HEK293 (cell line): ENCODE data around the gene SERPINB13.

Experiments used
- CTCF ChIA-PET: fragments of 350-600 bp; formaldehyde crosslinking; extraction: SDS; loops from one replicate; lab custom pipeline; 2021; ENCODE audit warnings: antibody characterized with exemption; lab: Yijun Ruan, JAX
- POLR2A ChIA-PET: fragments of 300-600 bp; formaldehyde crosslinking; extraction: SDS; loops from one replicate; lab custom pipeline; 2020; ENCODE audit warnings: antibody characterized with exemption, inconsistent platforms; lab: Yijun Ruan, JAX
- H3K27ac ChIP-seq: fragments of 200-500 bp; sonication (Bioruptor generic); 2 replicates; pipeline ENCODE4 v1.5.1; 2014; ENCODE audit warnings: low read depth, low read length, control low read depth, inconsistent platforms; ENCODE audit errors: extremely low read depth
- H3K36me3 ChIP-seq, 2 experiments: fragments of 200-500 bp in 1 of 2; sonication (Bioruptor generic) in 1 of 2; 1 replicate in 1 of 2; 2 replicates in 1 of 2; pipeline ENCODE4 v1.5.1; 2014 to 2017; ENCODE audit warnings: inconsistent platforms in 2 of 2, low read length in 2 of 2; ENCODE audit not compliant: control insufficient read depth in 2 of 2, insufficient read depth in 1 of 2
- H3K4me1 ChIP-seq: fragments of 200-500 bp; sonication (Bioruptor generic); 2 replicates; pipeline ENCODE4 v1.5.1; 2014; ENCODE audit warnings: mild to moderate bottlenecking, low read length, inconsistent platforms; ENCODE audit not compliant: control insufficient read depth, insufficient read depth
- H3K4me3 ChIP-seq: 2 replicates; pipeline ENCODE4 v1.5.1; 2011; ENCODE audit warnings: low read depth, mild to moderate bottlenecking, control low read depth, low read length, moderate library complexity
- H3K9me3 ChIP-seq: fragments of 200-500 bp; sonication (Bioruptor generic); 2 replicates; pipeline ENCODE4 v1.5.1; 2014; ENCODE audit warnings: low read depth, low read length, inconsistent platforms; ENCODE audit not compliant: control insufficient read depth, insufficient read depth
- HIC1 ChIP-seq: fragments of 450-650 bp; formaldehyde crosslinking; IDR thresholded peaks from 2 replicates; pipeline ENCODE4 v1.5.1; 2016; ENCODE audit warnings: missing biosample characterization, missing genetic modification characterization
- TSHZ1 ChIP-seq: fragments of 450-650 bp; formaldehyde crosslinking; IDR thresholded peaks from 2 replicates; pipeline ENCODE4 v1.5.1; 2016; ENCODE audit warnings: missing biosample characterization, missing genetic modification characterization, borderline replicate concordance
- ZFP69B ChIP-seq: fragments of 450-650 bp; formaldehyde crosslinking; IDR thresholded peaks from 2 replicates; pipeline ENCODE4 v1.5.1; 2016; ENCODE audit warnings: missing biosample characterization, missing genetic modification characterization
- ZNF223 ChIP-seq: fragments of 450-650 bp; formaldehyde crosslinking; IDR thresholded peaks from 2 replicates; pipeline ENCODE4 v1.5.1; 2016; ENCODE audit warnings: missing biosample characterization, missing genetic modification characterization
- ZNF23 ChIP-seq: fragments of 450-650 bp; formaldehyde crosslinking; IDR thresholded peaks from 2 replicates; pipeline ENCODE4 v1.5.1; 2016; ENCODE audit warnings: missing biosample characterization, missing genetic modification characterization, borderline replicate concordance
- ZNF239 ChIP-seq: fragments of 450-650 bp; formaldehyde crosslinking; IDR thresholded peaks from 2 replicates; pipeline ENCODE4 v1.5.1; 2016; ENCODE audit warnings: missing biosample characterization, missing genetic modification characterization
- ZNF404 ChIP-seq: fragments of 450-650 bp; formaldehyde crosslinking; IDR thresholded peaks from 2 replicates; pipeline ENCODE4 v1.5.1; 2017; ENCODE audit warnings: missing biosample characterization, missing genetic modification characterization
- ZNF518A ChIP-seq: fragments of 450-650 bp; formaldehyde crosslinking; conservative IDR thresholded peaks from 2 replicates; pipeline ENCODE4 v1.5.1; 2016; ENCODE audit warnings: low read depth, missing biosample characterization, missing genetic modification characterization
- ZSCAN18 ChIP-seq: fragments of 450-650 bp; formaldehyde crosslinking; IDR thresholded peaks from 2 replicates; pipeline ENCODE4 v1.5.1; 2016; ENCODE audit warnings: missing biosample characterization, missing genetic modification characterization
- TF ChIP-seq, protein P1 (sequence below): fragments of 450-650 bp; formaldehyde crosslinking; IDR thresholded peaks from 2 replicates; pipeline ENCODE4 v1.5.1; 2016; ENCODE audit warnings: missing biosample characterization, missing genetic modification characterization
- TF ChIP-seq, protein P2 (sequence below): fragments of 450-650 bp; formaldehyde crosslinking; IDR thresholded peaks from 2 replicates; pipeline ENCODE4 v1.5.1; 2016; ENCODE audit warnings: missing biosample characterization, missing genetic modification characterization, low read depth
- TF ChIP-seq, protein P3 (sequence below): fragments of 450-650 bp; formaldehyde crosslinking; IDR thresholded peaks from 2 replicates; pipeline ENCODE4 v1.5.1; 2016; ENCODE audit warnings: missing biosample characterization, missing genetic modification characterization

SERPINB13 gene

GRCh38 chr18:63603772-63604171, 16.6 kb downstream of the SERPINB13 start:
- ChIA-PET POLR2A (no interaction called here), CTCF (interaction anchor here (0.7 to 1.1 kb wide), 2 partner anchors 92 to 360 kb away, joined by 3 read pairs; no protein-coding TSS in a partner anchor)
- Histone ChIP-seq H3K36me3 (no peaks in the 10 kb centered on the region), H3K27ac (no peak overlapping the region), H3K4me3 (no peak overlapping the region), H3K9me3 (no peaks in the 10 kb centered on the region), H3K4me1 (no peaks in the 10 kb centered on the region)
- TF ChIP-seq ZNF239: no peak
- TF ChIP-seq, protein P1, sequence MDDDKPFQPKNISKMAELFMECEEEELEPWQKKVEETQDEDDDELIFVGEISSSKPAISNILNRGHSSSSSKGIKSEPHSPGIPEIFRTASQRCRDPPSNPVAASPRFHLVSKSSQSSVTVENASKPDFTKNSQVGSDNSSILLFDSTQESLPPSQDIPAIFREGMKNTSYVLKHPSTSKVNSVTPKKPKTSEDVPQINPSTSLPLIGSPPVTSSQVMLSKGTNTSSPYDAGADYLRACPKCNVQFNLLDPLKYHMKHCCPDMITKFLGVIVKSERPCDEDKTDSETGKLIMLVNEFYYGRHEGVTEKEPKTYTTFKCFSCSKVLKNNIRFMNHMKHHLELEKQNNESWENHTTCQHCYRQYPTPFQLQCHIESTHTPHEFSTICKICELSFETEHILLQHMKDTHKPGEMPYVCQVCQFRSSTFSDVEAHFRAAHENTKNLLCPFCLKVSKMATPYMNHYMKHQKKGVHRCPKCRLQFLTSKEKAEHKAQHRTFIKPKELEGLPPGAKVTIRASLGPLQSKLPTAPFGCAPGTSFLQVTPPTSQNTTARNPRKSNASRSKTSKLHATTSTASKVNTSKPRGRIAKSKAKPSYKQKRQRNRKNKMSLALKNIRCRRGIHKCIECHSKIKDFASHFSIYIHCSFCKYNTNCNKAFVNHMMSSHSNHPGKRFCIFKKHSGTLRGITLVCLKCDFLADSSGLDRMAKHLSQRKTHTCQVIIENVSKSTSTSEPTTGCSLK: no peak

- no peaks in the 10 kb centered on the region for H3K9me3 ChIP-seq
- H3K4me1 ChIP-seq: no peaks in the 10 kb centered on the region
- CTCF ChIA-PET: interaction anchor here (0.6 to 1.1 kb wide), 2 partner anchors 27 to 359 kb away, joined by 3 read pairs; no protein-coding TSS in a partner anchor
- H3K36me3 ChIP-seq: no peaks in the 10 kb centered on the region
- no peak overlapping the region for H3K27ac ChIP-seq
- POLR2A ChIA-PET: no interaction called here
- no peak overlapping the region for H3K4me3 ChIP-seq
- TF ChIP-seq ZNF518A (no peak), ZFP69B (tag by site-specific recombination) (no peak), ZSCAN18 (tag by site-specific recombination) (no peak), ZNF223 (tag by site-specific recombination) (no peak), TSHZ1 (tag by site-specific recombination) (no peak), ZNF404 (tag by site-specific recombination) (no peak), HIC1 (no peak), ZNF23 (no peak)
- TF ChIP-seq, protein P2, sequence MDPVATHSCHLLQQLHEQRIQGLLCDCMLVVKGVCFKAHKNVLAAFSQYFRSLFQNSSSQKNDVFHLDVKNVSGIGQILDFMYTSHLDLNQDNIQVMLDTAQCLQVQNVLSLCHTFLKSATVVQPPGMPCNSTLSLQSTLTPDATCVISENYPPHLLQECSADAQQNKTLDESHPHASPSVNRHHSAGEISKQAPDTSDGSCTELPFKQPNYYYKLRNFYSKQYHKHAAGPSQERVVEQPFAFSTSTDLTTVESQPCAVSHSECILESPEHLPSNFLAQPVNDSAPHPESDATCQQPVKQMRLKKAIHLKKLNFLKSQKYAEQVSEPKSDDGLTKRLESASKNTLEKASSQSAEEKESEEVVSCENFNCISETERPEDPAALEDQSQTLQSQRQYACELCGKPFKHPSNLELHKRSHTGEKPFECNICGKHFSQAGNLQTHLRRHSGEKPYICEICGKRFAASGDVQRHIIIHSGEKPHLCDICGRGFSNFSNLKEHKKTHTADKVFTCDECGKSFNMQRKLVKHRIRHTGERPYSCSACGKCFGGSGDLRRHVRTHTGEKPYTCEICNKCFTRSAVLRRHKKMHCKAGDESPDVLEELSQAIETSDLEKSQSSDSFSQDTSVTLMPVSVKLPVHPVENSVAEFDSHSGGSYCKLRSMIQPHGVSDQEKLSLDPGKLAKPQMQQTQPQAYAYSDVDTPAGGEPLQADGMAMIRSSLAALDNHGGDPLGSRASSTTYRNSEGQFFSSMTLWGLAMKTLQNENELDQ (tag by site-specific recombination): no peak
- TF ChIP-seq, protein P3, sequence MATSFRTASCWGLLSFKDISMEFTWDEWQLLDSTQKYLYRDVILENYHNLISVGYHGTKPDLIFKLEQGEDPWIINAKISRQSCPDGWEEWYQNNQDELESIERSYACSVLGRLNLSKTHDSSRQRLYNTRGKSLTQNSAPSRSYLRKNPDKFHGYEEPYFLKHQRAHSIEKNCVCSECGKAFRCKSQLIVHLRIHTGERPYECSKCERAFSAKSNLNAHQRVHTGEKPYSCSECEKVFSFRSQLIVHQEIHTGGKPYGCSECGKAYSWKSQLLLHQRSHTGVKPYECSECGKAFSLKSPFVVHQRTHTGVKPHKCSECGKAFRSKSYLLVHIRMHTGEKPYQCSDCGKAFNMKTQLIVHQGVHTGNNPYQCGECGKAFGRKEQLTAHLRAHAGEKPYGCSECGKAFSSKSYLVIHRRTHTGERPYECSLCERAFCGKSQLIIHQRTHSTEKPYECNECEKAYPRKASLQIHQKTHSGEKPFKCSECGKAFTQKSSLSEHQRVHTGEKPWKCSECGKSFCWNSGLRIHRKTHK: no peak
Observed at GRCh38 chr18:63604791-63605567, 17.8 kb downstream of the SERPINB13 start.
